Activated B cell treated with CpG ODN at 0.5 μM for 24 hours (primary cell): ENCODE results near the gene CA12. TPM values are rescaled to one million over a fixed set of nuclear protein-coding genes. Genes with fewer than 3 reads are reported as not detected.

Experiments
- ATAC-seq: fragments of 200-7000 bp; cut with Tn5 transposase; one replicate; pipeline ENCODE4 v1.10.0; 2021; ENCODE audit warnings: low read depth, mild to moderate bottlenecking, moderate library complexity
- CTCF ChIA-PET: fragments of 350-600 bp; sonication (Branson Sonifier 250); formaldehyde crosslinking; loops from one replicate; lab custom pipeline; 2021; ENCODE audit warnings: antibody characterized with exemption; lab: Charles Lee
- POLR2A ChIA-PET: fragments of 350-600 bp; sonication (Branson Sonifier 250); formaldehyde crosslinking; loops from one replicate; lab custom pipeline; 2021; ENCODE audit warnings: antibody characterized with exemption; lab: Charles Lee
- DNase-seq: peaks from one replicate; pipeline ENCODE4 v3.0.0; 2022
- H3K27ac Mint-ChIP-seq: one replicate; pipeline ENCODE4 v1.8.0; 2020; ENCODE audit warnings: mixed read lengths
- H3K27me3 Mint-ChIP-seq: one replicate; pipeline ENCODE4 v1.8.0; 2021; ENCODE audit warnings: mixed read lengths
- H3K36me3 Mint-ChIP-seq: one replicate; pipeline ENCODE4 v1.8.0; 2021; ENCODE audit warnings: low read depth, mixed read lengths
- H3K4me1 Mint-ChIP-seq: one replicate; pipeline ENCODE4 v1.8.0; 2021; ENCODE audit warnings: mixed read lengths
- H3K4me3 Mint-ChIP-seq: one replicate; pipeline ENCODE4 v1.8.0; 2020; ENCODE audit warnings: mild to moderate bottlenecking, mixed read lengths
- H3K9me3 Mint-ChIP-seq: one replicate; pipeline ENCODE4 v1.8.0; 2020; ENCODE audit warnings: mixed read lengths
- intact Hi-C: fragments of 100-400 bp; cut with micrococcal nuclease; formaldehyde crosslinking; loops from one replicate; pipeline ENCODE4 v1.15.1; 2024
- total RNA-seq: library from RNA; stranded (reverse); gene quantifications from 2 replicates; pipeline ENCODE4 v1.2.3, GENCODE V29; 2022
- TF ChIP-seq, protein P1 (sequence below): fragments of 200-600 bp; IDR thresholded peaks from one replicate; pipeline ENCODE4 v1.8.0; 2022; ENCODE audit warnings: antibody characterized with exemption, mild to moderate bottlenecking

CA12 gene
- total RNA-seq, 1 donor from 2014 or later, result not detected

DNA sequence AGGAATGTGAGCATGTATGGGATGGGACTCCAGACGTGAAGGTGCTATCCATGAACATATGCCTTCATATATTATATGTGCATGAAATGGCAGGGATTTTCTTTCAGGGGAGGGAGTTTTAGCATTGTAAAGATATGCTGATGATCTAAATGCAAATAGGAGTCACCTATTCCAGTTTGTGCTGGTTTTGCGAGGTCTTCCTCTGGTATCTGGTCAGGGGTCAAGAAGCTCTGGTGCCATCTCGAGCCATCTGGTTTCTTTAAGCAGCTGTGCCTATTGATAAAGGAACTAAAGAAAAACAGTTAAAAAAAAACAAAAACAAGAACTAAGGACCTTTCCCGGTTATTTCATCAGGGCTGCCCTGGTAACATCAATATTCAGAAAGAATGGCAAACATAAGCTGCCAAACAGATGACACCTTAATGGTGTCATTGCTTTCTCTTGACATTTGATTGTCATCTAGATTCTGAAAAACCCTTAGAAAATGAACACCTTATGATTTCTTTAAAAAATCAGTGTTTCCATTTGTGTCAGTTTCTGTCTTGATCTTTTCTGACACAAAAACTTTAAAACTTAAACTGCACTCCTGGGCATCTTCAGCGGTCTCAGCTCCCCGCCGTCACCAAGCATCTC is 81.6 kb downstream of the CA12 start:
- no peaks in the 10 kb centered on the region for H3K27me3 Mint-ChIP-seq
- TF ChIP-seq, protein P1, sequence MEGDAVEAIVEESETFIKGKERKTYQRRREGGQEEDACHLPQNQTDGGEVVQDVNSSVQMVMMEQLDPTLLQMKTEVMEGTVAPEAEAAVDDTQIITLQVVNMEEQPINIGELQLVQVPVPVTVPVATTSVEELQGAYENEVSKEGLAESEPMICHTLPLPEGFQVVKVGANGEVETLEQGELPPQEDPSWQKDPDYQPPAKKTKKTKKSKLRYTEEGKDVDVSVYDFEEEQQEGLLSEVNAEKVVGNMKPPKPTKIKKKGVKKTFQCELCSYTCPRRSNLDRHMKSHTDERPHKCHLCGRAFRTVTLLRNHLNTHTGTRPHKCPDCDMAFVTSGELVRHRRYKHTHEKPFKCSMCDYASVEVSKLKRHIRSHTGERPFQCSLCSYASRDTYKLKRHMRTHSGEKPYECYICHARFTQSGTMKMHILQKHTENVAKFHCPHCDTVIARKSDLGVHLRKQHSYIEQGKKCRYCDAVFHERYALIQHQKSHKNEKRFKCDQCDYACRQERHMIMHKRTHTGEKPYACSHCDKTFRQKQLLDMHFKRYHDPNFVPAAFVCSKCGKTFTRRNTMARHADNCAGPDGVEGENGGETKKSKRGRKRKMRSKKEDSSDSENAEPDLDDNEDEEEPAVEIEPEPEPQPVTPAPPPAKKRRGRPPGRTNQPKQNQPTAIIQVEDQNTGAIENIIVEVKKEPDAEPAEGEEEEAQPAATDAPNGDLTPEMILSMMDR, result no peak
- H3K36me3 Mint-ChIP-seq, result peaks cover 87% of the 10 kb centered on the region
- ATAC-seq (no peak), DNase-seq (no peak)
- CTCF ChIA-PET, result no interaction called here
- no peak overlapping the region for H3K27ac Mint-ChIP-seq
- no peak overlapping the region for H3K4me3 Mint-ChIP-seq
- intact Hi-C loops, result no loop called here
- H3K4me1 Mint-ChIP-seq, result no peaks in the 10 kb centered on the region
- POLR2A ChIA-PET, result no interaction called here
- no peaks in the 10 kb centered on the region for H3K9me3 Mint-ChIP-seq

DNA sequence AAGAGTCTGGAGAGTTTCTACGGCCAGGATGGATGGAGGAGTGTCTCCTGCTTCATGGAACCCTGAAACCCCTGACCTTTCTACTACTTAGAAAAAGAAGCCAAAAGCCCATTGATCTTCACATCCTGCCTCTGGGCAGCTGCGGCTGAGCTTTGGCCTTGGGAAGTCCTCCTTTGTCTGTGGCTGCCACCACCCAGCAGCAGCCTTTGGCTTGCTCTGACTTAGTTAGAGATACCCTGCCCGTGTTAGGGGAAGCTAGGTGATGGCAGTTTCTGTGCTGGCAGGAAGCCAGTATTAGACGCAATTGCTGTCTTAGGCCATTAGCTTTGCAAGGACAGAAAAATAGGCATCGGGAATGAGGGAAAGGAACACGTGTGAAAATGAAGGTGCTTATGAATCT is 85.5 kb downstream of the CA12 start:
- intact Hi-C loops, result no loop called here
- no peak overlapping the region for H3K27ac Mint-ChIP-seq
- no peak overlapping the region for H3K4me3 Mint-ChIP-seq
- no peaks in the 10 kb centered on the region for H3K27me3 Mint-ChIP-seq
- H3K36me3 Mint-ChIP-seq, result peaks cover 70% of the 10 kb centered on the region
- DNase-seq, result no peak
- no peaks in the 10 kb centered on the region for H3K9me3 Mint-ChIP-seq
- peaks cover 13% of the 10 kb centered on the region for H3K4me1 Mint-ChIP-seq
- ChIA-PET CTCF (no interaction called here), POLR2A (no interaction called here)
- TF ChIP-seq, protein P1, result no peak
- ATAC-seq, result no peak

DNA sequence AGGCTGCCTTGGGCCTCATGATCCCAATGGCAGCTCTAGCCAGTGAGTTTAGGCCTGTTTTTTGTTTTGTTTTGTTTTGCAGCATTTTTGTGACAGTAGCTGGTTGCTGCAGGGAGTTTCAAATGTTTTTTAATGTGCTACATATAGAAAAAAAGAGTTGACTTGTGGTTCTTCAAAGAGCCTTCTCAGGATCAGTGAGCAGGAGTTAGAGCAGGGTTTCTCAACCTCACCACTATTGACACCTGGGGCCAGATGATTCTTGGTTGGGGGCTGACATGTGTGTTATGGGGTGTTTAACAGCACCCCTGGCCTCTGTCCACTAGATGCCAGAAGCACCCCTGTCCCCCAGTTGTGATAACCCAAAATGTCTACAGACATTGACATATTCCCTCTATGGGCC is 86.3 kb downstream of the CA12 start:
- H3K36me3 Mint-ChIP-seq, result peaks cover 64% of the 10 kb centered on the region
- H3K4me1 Mint-ChIP-seq, result peaks cover 13% of the 10 kb centered on the region
- H3K4me3 Mint-ChIP-seq, result no peak overlapping the region
- ChIA-PET POLR2A (no interaction called here), CTCF (no interaction called here)
- TF ChIP-seq, protein P1, result no peak
- DNase-seq (no peak), ATAC-seq (no peak)
- intact Hi-C loops, result no loop called here
- no peaks in the 10 kb centered on the region for H3K27me3 Mint-ChIP-seq
- no peak overlapping the region for H3K27ac Mint-ChIP-seq
- H3K9me3 Mint-ChIP-seq, result no peaks in the 10 kb centered on the region

DNA sequence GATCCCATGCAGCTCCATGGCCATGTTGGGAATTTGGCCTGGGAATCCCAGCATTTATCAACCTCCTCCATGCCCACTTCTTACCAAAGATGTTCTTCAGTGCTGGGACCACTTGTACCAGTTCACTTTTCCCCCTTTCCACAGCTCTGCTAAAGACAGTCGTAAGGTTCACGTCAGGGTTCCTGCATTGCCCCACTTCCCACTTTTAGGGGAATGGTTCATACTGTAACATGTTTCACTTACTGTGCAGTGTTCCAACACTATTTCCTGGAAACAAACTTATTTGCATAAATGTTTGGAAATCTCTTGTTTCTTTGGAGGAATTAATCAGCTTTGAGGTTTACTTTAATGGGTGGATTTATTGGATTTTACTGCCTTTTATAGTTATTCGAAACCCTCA is 87.3 kb downstream of the CA12 start:
- ATAC-seq (no peak), DNase-seq (no peak)
- CTCF ChIA-PET, result interaction anchor here (1.0 kb wide), 1 partner anchor 108 kb away, joined by 3 read pairs; no protein-coding TSS in a partner anchor
- H3K36me3 Mint-ChIP-seq, result peaks cover 56% of the 10 kb centered on the region
- no peak overlapping the region for H3K27ac Mint-ChIP-seq
- H3K4me3 Mint-ChIP-seq, result no peak overlapping the region
- no peaks in the 10 kb centered on the region for H3K27me3 Mint-ChIP-seq
- intact Hi-C loops, result no loop called here
- POLR2A ChIA-PET, result no interaction called here
- TF ChIP-seq, protein P1, result no peak
- H3K9me3 Mint-ChIP-seq, result no peaks in the 10 kb centered on the region
- H3K4me1 Mint-ChIP-seq, result peaks cover 13% of the 10 kb centered on the region

DNA sequence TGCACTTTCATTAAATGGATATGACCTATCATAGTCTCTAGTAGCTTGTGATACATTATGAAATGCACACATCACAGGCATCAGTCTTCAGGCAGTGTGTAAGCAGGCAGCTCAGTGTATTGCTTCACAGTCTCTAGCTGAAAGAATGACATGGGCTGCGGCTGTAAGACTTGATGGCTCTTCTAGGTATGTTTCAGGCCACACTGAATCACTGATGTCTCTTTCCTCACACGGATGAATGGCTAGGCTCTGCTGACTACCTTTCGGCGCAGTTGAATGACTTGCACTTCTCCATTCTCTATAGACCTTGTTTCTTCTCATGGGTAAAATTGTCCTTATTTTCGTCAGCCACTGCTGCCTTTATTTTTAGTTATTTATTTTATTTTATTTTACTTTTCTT is 88.9 kb downstream of the CA12 start:
- Mint-ChIP-seq H3K9me3 (no peaks in the 10 kb centered on the region), H3K27ac (peak overlapping the region; percentile 24), H3K4me3 (no peak overlapping the region), H3K36me3 (peaks cover 52% of the 10 kb centered on the region), H3K4me1 (peaks cover 19% of the 10 kb centered on the region), H3K27me3 (no peaks in the 10 kb centered on the region)
- intact Hi-C loops, result no loop called here
- ATAC-seq (peak; percentile 90), DNase-seq (no peak)
- TF ChIP-seq, protein P1, result no peak
- ChIA-PET POLR2A (interaction anchor here (0.6 to 0.8 kb wide), 3 partner anchors 13 to 146 kb away, joined by 3 to 4 read pairs (median 3); no protein-coding TSS in a partner anchor), CTCF (interaction anchor here (5.9 kb wide), 1 partner anchor 109 kb away, joined by 56 read pairs; no protein-coding TSS in a partner anchor)
